A549 (cell line): ENCODE measurements around the gene ACTR3C. TPM values are rescaled to one million over a fixed set of nuclear protein-coding genes. Genes with fewer than 3 reads are reported as not detected.

Source experiments
- ATAC-seq, 2 experiments: fragments of 200-7000 bp in 1 of 2; fragments of >200 bp in 1 of 2; cut with Nextera tagmentation in 1 of 2; cut with Tn5 transposase in 1 of 2; 3 replicates each; pipeline versions ENCODE4 v1.8.0 to v1.9.1; 2018 to 2020; ENCODE audit warnings: mild to moderate bottlenecking in 1 of 2, moderate library complexity in 1 of 2
- CTCF ChIA-PET: fragments of 300-600 bp; sonication (Branson Sonifier 250); formaldehyde crosslinking; extraction: SDS; loops from one replicate; lab custom pipeline; 2021; ENCODE audit warnings: antibody characterized with exemption, inconsistent platforms; lab: Yijun Ruan, JAX
- POLR2A ChIA-PET: fragments of 350-600 bp; formaldehyde crosslinking; extraction: SDS; loops from one replicate; lab custom pipeline; 2021; ENCODE audit warnings: antibody characterized with exemption, inconsistent platforms; lab: Yijun Ruan, JAX
- DNase-seq, 2 experiments: peaks; one replicate each; pipeline versions ENCODE4 v3.0.0 to v3.0.0-alpha.2; 2011 to 2016; ENCODE audit warnings: low read depth in 1 of 2, low spot score in 1 of 2
- FAIRE-seq: peaks from 2 replicates; lab custom pipeline; 2011; peaks lifted over from hg19 to GRCh38; lab: Jason Lieb, UNC
- H3K27ac ChIP-seq, 2 experiments: fragments of >200 bp; sonication (Bioruptor Twin); formaldehyde crosslinking; 3 replicates each; pipeline ENCODE4 v1.5.1; 2016 to 2017
- H3K4me1 ChIP-seq: fragments of >200 bp; sonication (Bioruptor Twin); formaldehyde crosslinking; 3 replicates; pipeline ENCODE4 v1.6.1; 2016
- H3K4me2 ChIP-seq: fragments of >200 bp; sonication (Bioruptor Twin); formaldehyde crosslinking; 3 replicates; pipeline ENCODE4 v1.6.1; 2016
- H3K4me3 ChIP-seq: fragments of >200 bp; sonication (Bioruptor Twin); formaldehyde crosslinking; 3 replicates; pipeline ENCODE4 v1.5.1; 2016
- H3K9me3 ChIP-seq: fragments of >200 bp; sonication (Bioruptor Twin); formaldehyde crosslinking; 3 replicates; pipeline ENCODE4 v1.6.1; 2016
- BCL3 ChIP-seq: fragments of >200 bp; sonication (Bioruptor Twin); formaldehyde crosslinking; IDR thresholded peaks from 3 replicates; pipeline ENCODE4 v1.6.1; 2016
- BHLHE40 ChIP-seq: IDR thresholded peaks from 2 replicates; pipeline ENCODE4 v1.6.1; 2012; ENCODE audit warnings: low read depth, low read length, inconsistent platforms
- CHD2 ChIP-seq: fragments of 150-350 bp; IDR thresholded peaks from 2 replicates; pipeline ENCODE4 v1.6.1; 2014; ENCODE audit warnings: low read length; ENCODE audit not compliant: partially characterized antibody
- CHD4 ChIP-seq: fragments of 200-600 bp; sonication (generic); IDR thresholded peaks from 2 replicates; pipeline ENCODE4 v1.6.1; 2016; ENCODE audit warnings: antibody characterized with exemption, mild to moderate bottlenecking, borderline replicate concordance
- EP300 ChIP-seq, 2 experiments: fragments of >200 bp; sonication (Bioruptor Twin); formaldehyde crosslinking; IDR thresholded peaks; 2 replicates in 1 of 2; 3 replicates in 1 of 2; pipeline ENCODE4 v1.6.1; 2016 to 2017
- FOXS1 ChIP-seq: fragments of 250-450 bp; sonication (Bioruptor Pico); IDR thresholded peaks from 2 replicates; pipeline ENCODE4 v1.5.0; 2020; ENCODE audit warnings: mild to moderate bottlenecking, moderate library complexity
- HMGXB4 ChIP-seq: fragments of 250-450 bp; sonication (Bioruptor Pico); IDR thresholded peaks from 2 replicates; pipeline ENCODE4 v1.5.0; 2021; ENCODE audit warnings: mild to moderate bottlenecking, moderate library complexity, borderline replicate concordance
- HOXB13 ChIP-seq: fragments of 250-450 bp; sonication (Bioruptor Pico); IDR thresholded peaks from 2 replicates; pipeline ENCODE4 v1.5.0; 2020; ENCODE audit warnings: low read depth, mild to moderate bottlenecking, moderate library complexity
- HOXB5 ChIP-seq: fragments of 250-450 bp; sonication (Bioruptor Pico); IDR thresholded peaks from 2 replicates; pipeline ENCODE4 v1.5.0; 2020; ENCODE audit warnings: mild to moderate bottlenecking, moderate library complexity
- JUN ChIP-seq, 2 experiments: fragments of >200 bp; sonication (Bioruptor Twin); formaldehyde crosslinking; IDR thresholded peaks; 2 replicates in 1 of 2; 3 replicates in 1 of 2; pipeline ENCODE4 v1.6.1; 2016 to 2017
- JUNB ChIP-seq: fragments of >200 bp; sonication (Bioruptor Twin); formaldehyde crosslinking; IDR thresholded peaks from 2 replicates; pipeline ENCODE4 v1.6.1; 2016
- KDM5A ChIP-seq: fragments of 200-600 bp; sonication (generic); IDR thresholded peaks from 2 replicates; pipeline ENCODE4 v1.6.1; 2016; ENCODE audit warnings: antibody characterized with exemption, mild to moderate bottlenecking
- MYC ChIP-seq: IDR thresholded peaks from 2 replicates; pipeline ENCODE4 v1.6.1; 2012; ENCODE audit warnings: mild to moderate bottlenecking, inconsistent platforms, low read length, improper control_type of control experiment, borderline replicate concordance
- NPAS2 ChIP-seq: fragments of 250-450 bp; sonication (Bioruptor Pico); IDR thresholded peaks from 2 replicates; pipeline ENCODE4 v1.8.0; 2022; ENCODE audit warnings: mild to moderate bottlenecking, moderate library complexity, borderline replicate concordance
- PBX3 ChIP-seq: IDR thresholded peaks from 2 replicates; pipeline ENCODE4 v1.6.1; 2012
- POLR2A ChIP-seq: IDR thresholded peaks from 2 replicates; pipeline ENCODE4 v1.6.1; 2012; ENCODE audit warnings: mild to moderate bottlenecking, low read length
- POLR2AphosphoS2 ChIP-seq: conservative IDR thresholded peaks from 2 replicates; pipeline ENCODE4 v1.6.1; 2012; ENCODE audit warnings: low read length, improper control_type of control experiment, inconsistent platforms
- RARB ChIP-seq: fragments of 250-450 bp; sonication (Bioruptor Pico); IDR thresholded peaks from 2 replicates; pipeline ENCODE4 v1.8.0; 2021; ENCODE audit warnings: mild to moderate bottlenecking, moderate library complexity
- RCOR1 ChIP-seq: fragments of 150-350 bp; IDR thresholded peaks from 2 replicates; pipeline ENCODE4 v1.6.1; 2014; ENCODE audit warnings: antibody characterized with exemption, low read length, low read depth
- REST ChIP-seq: fragments of 200-600 bp; sonication (generic); IDR thresholded peaks from 2 replicates; pipeline ENCODE4 v1.6.1; 2016; ENCODE audit warnings: antibody characterized with exemption, mild to moderate bottlenecking, moderate library complexity
- RFX5 ChIP-seq: fragments of 450-650 bp; IDR thresholded peaks from 2 replicates; pipeline ENCODE4 v1.7.1; 2014; ENCODE audit warnings: antibody characterized with exemption, mild to moderate bottlenecking, moderate library complexity
- SMC3 ChIP-seq: fragments of >200 bp; sonication (Bioruptor Twin); formaldehyde crosslinking; IDR thresholded peaks from 3 replicates; pipeline ENCODE4 v1.6.1; 2018; ENCODE audit warnings: inconsistent platforms
- TFCP2L1 ChIP-seq: fragments of 250-450 bp; sonication (Bioruptor Pico); IDR thresholded peaks from 2 replicates; pipeline ENCODE4 v1.5.0; 2021; ENCODE audit warnings: mild to moderate bottlenecking
- ZC3H11A ChIP-seq: fragments of 450-650 bp; IDR thresholded peaks from 2 replicates; pipeline ENCODE4 v1.6.1; 2014; ENCODE audit warnings: antibody characterized with exemption, mild to moderate bottlenecking
- WGBS: methylation state at CpG from one replicate; pipeline ENCODE4 v1.1.6; 2017; ENCODE audit errors: missing lambda C conversion rate; 5-methylcytosine and 5-hydroxymethylcytosine counted together
- polyA plus RNA-seq, 4 experiments: library from polyadenylated mRNA; depleted of rRNA in 3 of 4; stranded (reverse); fragments of >200 nt; fragmentation: RNase III in 1 of 4; extraction: RNeasy Plus Mini Kit Qiagen cat#74134 plus additional on column Dnase treatment in 1 of 4; gene quantifications; 2 replicates in 3 of 4; 3 replicates in 1 of 4; pipeline ENCODE4 v1.2.3, GENCODE V29; 2011 to 2017

The ACTR3C gene
- polyA plus RNA-seq, 2 of the 4 experiments (the other 2 are of a cell fraction) = 0.43 TPM

GRCh38 chr7:150336746-150337145 lies 13.4 kb upstream of the ACTR3C start:
- Histone ChIP-seq H3K4me3 (no peak overlapping the region), H3K9me3 (no peaks in the 10 kb centered on the region), H3K4me1 (no peaks in the 10 kb centered on the region), H3K4me2 (no peak overlapping the region), H3K27ac (no peak overlapping the region)
- ChIA-PET CTCF (no interaction called here), POLR2A (no interaction called here)
- ATAC-seq (no peak), DNase-seq (no peak), FAIRE-seq (no peak)
- no peak for TF ChIP-seq HMGXB4 (CRISPR knock-in tag)
- WGBS = 85% methylated on average over 12 of the region's 14 CpGs

- TF ChIP-seq HOXB13 (CRISPR knock-in tag) (no peak), REST (no peak), JUNB (no peak), FOXS1 (CRISPR knock-in tag) (no peak), ZC3H11A (no peak), JUN (IDR thresholded peaks at IDR 0.05) (no peak), CHD4 (no peak), CHD2 (no peak), POLR2AphosphoS2 (no peak), EP300 (IDR thresholded peaks at IDR 0.05) (no peak), NPAS2 (CRISPR knock-in tag) (no peak), RCOR1 (no peak), RARB (CRISPR knock-in tag) (no peak), POLR2A (no peak), KDM5A (no peak), MYC (no peak), TFCP2L1 (CRISPR knock-in tag) (no peak)
- ChIA-PET POLR2A (no interaction called here), CTCF (interaction anchor here (0.8 kb wide), 1 partner anchor 20 kb away, joined by 3 read pairs; no protein-coding TSS in a partner anchor)
- H3K4me2 ChIP-seq = no peak overlapping the region
- DNase-seq (no peak), FAIRE-seq (no peak), ATAC-seq (no peak)
- H3K4me3 ChIP-seq = no peak overlapping the region
- H3K9me3 ChIP-seq = no peaks in the 10 kb centered on the region
- 67% methylated on average over 6 of the region's 6 CpGs for WGBS
- H3K4me1 ChIP-seq = no peaks in the 10 kb centered on the region
- H3K27ac ChIP-seq = no peak overlapping the region
Measured at GRCh38 chr7:150335774-150336112, 12.4 kb upstream of the ACTR3C start.

GRCh38 chr7:150335108-150335773 lies 11.9 kb upstream of the ACTR3C start:
- H3K9me3 ChIP-seq = no peaks in the 10 kb centered on the region
- WGBS = 71% methylated on average over 7 of the region's 7 CpGs
- H3K27ac ChIP-seq = no peak overlapping the region
- no peaks in the 10 kb centered on the region for H3K4me1 ChIP-seq
- ATAC-seq = no peak
- TF ChIP-seq BCL3 (no peak), TFCP2L1 (CRISPR knock-in tag) (no peak), PBX3 (no peak), SMC3 (no peak), RARB (CRISPR knock-in tag) (no peak), HOXB5 (CRISPR knock-in tag) (no peak), ZC3H11A (no peak), RFX5 (no peak), BHLHE40 (no peak)
- FAIRE-seq = no peak
- DNase-seq = no peak
- CTCF ChIA-PET = interaction anchor here (0.8 to 0.9 kb wide), 2 partner anchors 10 to 20 kb away, joined by 3 read pairs; no protein-coding TSS in a partner anchor
- POLR2A ChIA-PET = no interaction called here
- H3K4me3 ChIP-seq = no peak overlapping the region
- H3K4me2 ChIP-seq = no peak overlapping the region
